Measurements from ENCODE around the gene CAMK4. TPM values are rescaled to one million over a fixed set of nuclear protein-coding genes. Genes with fewer than 3 reads are reported as not detected.

CAMK4 gene
- total and polyA plus RNA-seq, 9 of the 15 experiments (the other 6 are each of a cell fraction or from before 2014, with no cell fraction given): 0.35 TPM; not detected in 8

DNA sequence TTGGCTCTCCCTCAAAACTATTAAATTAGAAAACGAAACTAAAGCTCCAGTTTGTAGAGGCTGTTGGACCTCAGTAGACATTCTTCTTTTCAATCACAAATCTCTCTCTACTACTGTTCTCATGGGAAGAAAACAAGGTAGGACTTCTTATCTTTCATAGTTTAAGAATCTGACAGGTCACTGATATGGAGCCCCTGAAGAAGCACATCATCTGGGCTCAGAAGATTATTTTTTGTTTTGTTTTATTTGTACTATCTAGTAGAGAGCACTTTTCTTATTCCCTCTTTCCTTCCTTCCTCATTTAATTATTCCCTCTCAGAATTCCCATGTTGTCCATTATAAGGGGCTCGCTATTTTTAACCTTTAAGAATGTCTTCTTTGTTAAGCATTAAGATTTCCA is 261.9 kb downstream of the CAMK4 start:
- no peak overlapping the region for H3K4me2 ChIP-seq (ENCODE audit: insufficient read depth, low read length)
- ChIA-PET CTCF (ENCODE audit: low intra/inter-chr PET ratio) (no interaction called here), POLR2A (no interaction called here)
- no peak overlapping the region for H3K4me3 ChIP-seq
- H3K36me3 ChIP-seq (ENCODE audit: control insufficient read depth, insufficient read depth, low read length): no peaks in the 10 kb centered on the region
- no peaks in the 10 kb centered on the region for H3K79me2 ChIP-seq (ENCODE audit: control insufficient read depth, insufficient read depth, low read length)
- peaks cover 0 to 7% of the 10 kb centered on the region in 2 experiments; a peak in 3 of 5 replicates for H3K27me3 ChIP-seq (ENCODE audit: control insufficient read depth in 2 of 2, insufficient read depth in 2 of 2, low read length in 2 of 2)
- ATAC-seq: no peak
- H3K9me1 ChIP-seq (ENCODE audit: control insufficient read depth, insufficient read depth, low read length): no peaks in the 10 kb centered on the region
- intact Hi-C loops (cut with micrococcal nuclease) (no loop called here), in situ Hi-C loops (cut with MboI) (no loop called here)
- H4K20me1 ChIP-seq (replicated peaks; ENCODE audit: control insufficient read depth, insufficient read depth, low read length): no peaks in the 10 kb centered on the region
- no peaks in the 10 kb centered on the region for H3K9me3 ChIP-seq (replicated peaks; ENCODE audit: control insufficient read depth, insufficient read depth, low read depth, low read length)
- no TSS peak for BruUV-seq (replicated peaks)
- FAIRE-seq: no peak
- H3K9ac ChIP-seq (ENCODE audit: insufficient read depth in 1 of 2, low read depth in 2 of 2, low read length in 2 of 2): no peak overlapping the region
- 0% methylated on average over 2 of the region's 2 CpGs for WGBS (ENCODE audit: insufficient coverage, low coverage, missing lambda C conversion rate)
- no peaks in the 10 kb centered on the region for H3K4me1 ChIP-seq (replicated peaks in 1 of 2; ENCODE audit: control insufficient read depth in 2 of 2, insufficient read depth in 2 of 2, low read length in 2 of 2)
- TF ChIP-seq CBFA2T3 (IDR thresholded peaks at IDR 0.05) (peak; percentile 63), CBFA2T2 (conservative IDR thresholded peaks at IDR 0.05) (peak; percentile 33), TAL1 (IDR thresholded peaks at IDR 0.05) (peak; percentile 45), NCOR1 (IDR thresholded peaks at IDR 0.05) (peak; percentile 8; the same call in 1 of the 2 replicates), TEAD4 (IDR thresholded peaks at IDR 0.05; ENCODE audit: low read length) (0 out of 2 replicates have a peak, but pooled peaks have one; percentile 31), TEAD4 (CRISPR knock-in tag; IDR thresholded peaks at IDR 0.05; ENCODE audit: borderline replicate concordance) (no peak), ARID1B (IDR thresholded peaks at IDR 0.05) (peak; percentile 51)
- TF ChIP-seq, protein P1, sequence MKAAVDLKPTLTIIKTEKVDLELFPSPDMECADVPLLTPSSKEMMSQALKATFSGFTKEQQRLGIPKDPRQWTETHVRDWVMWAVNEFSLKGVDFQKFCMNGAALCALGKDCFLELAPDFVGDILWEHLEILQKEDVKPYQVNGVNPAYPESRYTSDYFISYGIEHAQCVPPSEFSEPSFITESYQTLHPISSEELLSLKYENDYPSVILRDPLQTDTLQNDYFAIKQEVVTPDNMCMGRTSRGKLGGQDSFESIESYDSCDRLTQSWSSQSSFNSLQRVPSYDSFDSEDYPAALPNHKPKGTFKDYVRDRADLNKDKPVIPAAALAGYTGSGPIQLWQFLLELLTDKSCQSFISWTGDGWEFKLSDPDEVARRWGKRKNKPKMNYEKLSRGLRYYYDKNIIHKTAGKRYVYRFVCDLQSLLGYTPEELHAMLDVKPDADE (conservative IDR thresholded peaks at IDR 0.05; ENCODE audit: control insufficient read depth, low read depth, low read length): no peak
- TF ChIP-seq, protein P2, sequence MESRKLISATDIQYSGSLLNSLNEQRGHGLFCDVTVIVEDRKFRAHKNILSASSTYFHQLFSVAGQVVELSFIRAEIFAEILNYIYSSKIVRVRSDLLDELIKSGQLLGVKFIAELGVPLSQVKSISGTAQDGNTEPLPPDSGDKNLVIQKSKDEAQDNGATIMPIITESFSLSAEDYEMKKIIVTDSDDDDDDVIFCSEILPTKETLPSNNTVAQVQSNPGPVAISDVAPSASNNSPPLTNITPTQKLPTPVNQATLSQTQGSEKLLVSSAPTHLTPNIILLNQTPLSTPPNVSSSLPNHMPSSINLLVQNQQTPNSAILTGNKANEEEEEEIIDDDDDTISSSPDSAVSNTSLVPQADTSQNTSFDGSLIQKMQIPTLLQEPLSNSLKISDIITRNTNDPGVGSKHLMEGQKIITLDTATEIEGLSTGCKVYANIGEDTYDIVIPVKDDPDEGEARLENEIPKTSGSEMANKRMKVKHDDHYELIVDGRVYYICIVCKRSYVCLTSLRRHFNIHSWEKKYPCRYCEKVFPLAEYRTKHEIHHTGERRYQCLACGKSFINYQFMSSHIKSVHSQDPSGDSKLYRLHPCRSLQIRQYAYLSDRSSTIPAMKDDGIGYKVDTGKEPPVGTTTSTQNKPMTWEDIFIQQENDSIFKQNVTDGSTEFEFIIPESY (CRISPR knock-in tag; IDR thresholded peaks at IDR 0.05): no peak
- TF ChIP-seq, protein P3, sequence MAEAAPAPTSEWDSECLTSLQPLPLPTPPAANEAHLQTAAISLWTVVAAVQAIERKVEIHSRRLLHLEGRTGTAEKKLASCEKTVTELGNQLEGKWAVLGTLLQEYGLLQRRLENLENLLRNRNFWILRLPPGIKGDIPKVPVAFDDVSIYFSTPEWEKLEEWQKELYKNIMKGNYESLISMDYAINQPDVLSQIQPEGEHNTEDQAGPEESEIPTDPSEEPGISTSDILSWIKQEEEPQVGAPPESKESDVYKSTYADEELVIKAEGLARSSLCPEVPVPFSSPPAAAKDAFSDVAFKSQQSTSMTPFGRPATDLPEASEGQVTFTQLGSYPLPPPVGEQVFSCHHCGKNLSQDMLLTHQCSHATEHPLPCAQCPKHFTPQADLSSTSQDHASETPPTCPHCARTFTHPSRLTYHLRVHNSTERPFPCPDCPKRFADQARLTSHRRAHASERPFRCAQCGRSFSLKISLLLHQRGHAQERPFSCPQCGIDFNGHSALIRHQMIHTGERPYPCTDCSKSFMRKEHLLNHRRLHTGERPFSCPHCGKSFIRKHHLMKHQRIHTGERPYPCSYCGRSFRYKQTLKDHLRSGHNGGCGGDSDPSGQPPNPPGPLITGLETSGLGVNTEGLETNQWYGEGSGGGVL (CRISPR knock-in tag; IDR thresholded peaks at IDR 0.05): no peak
- DNase-seq (ENCODE audit: extremely low read depth in 1 of 4, low spot score in 3 of 4): no peak
- H2AFZ ChIP-seq (ENCODE audit: low read depth, low read length): no peak overlapping the region
- H3K27ac ChIP-seq (ENCODE audit: extremely low read depth, low read depth, low read length): no peak overlapping the region
